GM21360 (cell line): Measurements from ENCODE around the gene ZNF10.

Source experiments
- ATAC-seq: cut with Tn5 transposase; IDR thresholded peaks from one replicate; pipeline ENCODE4 v1.9.1; 2021; ENCODE audit warnings: mild to moderate bottlenecking, moderate library complexity; ENCODE audit not compliant: unreplicated experiment

Gene ZNF10

DNA sequence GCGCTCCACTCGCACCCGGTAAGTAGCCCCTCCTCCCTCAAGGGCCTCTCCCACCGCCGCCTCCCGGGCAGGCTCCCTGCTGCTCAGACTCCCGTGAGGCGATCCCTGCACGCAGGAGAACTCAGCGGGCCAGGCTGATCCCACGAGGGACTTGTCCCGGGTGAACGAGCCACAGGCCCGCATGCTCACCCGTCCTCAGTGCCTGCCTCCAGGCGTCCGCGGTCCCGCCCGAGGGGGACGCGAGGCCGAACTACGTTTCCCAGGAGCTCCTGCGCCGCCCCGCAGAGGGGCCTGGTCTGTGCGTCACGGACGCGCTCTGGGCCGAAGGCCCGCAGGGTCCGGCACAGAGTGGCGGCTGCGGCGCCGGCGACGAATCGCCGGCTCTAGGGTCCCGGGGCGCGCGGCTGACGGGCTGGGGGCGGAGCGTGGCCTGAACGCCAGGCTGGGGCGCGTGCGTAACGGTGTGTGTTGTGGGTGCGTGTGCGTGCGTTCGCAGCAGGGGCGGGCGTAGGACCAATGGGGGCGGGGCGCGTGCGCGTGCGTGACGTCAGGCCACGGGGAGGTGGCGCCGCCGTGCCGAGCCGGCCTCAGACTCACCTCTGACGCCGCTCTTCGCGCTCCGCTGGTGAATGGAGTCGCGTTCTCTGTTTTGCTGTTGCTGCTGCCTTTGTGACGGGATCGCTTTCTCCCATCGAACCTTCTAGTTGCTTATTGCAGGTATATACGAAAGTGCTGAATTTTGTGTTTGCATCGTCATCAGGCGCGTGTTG, at the start of gene ZNF10, which contains the start of gene ZNF891:
TSS of gene ZNF10 (plus strand) at position 590 of the 770 bp plus-strand sequence. CDS start 13,866 bp downstream, outside the sequence.
TSS of gene ZNF891 (minus strand) at position 237 of the 770 bp plus-strand sequence. CDS start 8,356 bp downstream, outside the sequence.
- ATAC-seq, result peak; percentile 96

GRCh38 chr12:133081159-133081780, 49.2 kb upstream of the ZNF10 start:
- no peak for ATAC-seq

GRCh38 chr12:133083345-133083744, 47.1 kb upstream of the ZNF10 start:
- ATAC-seq, result no peak

DNA sequence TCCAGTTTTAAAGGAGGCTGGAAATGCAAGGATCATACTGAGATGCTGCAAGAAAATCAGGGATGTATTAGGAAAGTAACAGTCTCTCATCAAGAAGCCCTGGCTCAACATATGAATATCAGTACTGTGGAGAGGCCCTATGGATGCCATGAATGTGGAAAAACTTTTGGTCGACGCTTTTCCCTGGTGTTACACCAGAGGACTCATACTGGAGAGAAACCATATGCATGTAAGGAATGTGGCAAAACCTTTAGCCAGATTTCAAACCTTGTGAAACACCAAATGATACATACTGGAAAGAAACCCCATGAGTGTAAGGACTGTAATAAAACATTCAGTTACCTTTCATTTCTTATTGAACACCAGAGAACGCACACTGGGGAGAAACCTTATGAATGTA, 24.8 kb upstream of the ZNF10 start:
- no peak for ATAC-seq

- ATAC-seq, result no peak
Measured at GRCh38 chr12:133106253-133106652, 24.2 kb upstream of the ZNF10 start.

- ATAC-seq, result no peak
Measured at GRCh38 chr12:133107121-133107520, 23.3 kb upstream of the ZNF10 start.

GRCh38 chr12:133108150-133108549, 22.3 kb upstream of the ZNF10 start:
- ATAC-seq, result no peak

DNA sequence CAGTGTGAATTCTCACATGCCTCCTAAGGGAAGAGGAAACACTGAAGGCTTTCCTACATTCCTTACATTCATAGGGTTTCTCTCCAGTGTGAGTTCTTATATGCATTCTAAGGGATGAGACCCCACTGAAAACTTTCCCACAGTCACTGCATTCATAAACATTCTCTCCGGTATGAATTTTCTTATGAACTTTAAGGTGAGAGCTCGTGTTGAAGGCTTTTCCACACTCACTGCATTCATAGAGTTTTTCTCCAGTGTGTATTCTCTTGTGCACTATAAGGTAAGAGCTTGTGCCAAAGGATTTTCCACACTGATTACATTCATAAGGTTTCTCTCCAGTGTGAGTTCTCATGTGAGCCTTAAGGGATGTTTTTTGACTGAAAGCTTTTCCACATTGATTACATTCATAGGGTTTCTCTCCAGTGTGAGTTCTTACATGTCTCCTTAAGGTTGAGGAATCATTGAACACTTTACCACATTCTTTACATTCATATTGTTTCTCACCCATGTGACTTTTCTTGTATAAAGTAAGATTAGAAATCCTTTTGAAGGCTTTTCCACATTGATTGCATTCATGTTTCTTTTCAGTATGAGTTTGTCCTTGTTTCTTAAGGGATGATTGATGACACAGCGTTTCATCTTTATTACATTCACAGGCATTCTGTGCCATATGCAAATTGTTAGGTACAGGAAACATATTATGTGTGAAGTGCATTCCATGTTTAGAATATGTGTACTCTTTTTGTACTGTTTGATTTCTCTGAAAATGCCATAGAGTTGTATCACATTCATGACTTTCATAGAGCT, 9.8 kb upstream of the ZNF10 start:
- ATAC-seq, result no peak

DNA sequence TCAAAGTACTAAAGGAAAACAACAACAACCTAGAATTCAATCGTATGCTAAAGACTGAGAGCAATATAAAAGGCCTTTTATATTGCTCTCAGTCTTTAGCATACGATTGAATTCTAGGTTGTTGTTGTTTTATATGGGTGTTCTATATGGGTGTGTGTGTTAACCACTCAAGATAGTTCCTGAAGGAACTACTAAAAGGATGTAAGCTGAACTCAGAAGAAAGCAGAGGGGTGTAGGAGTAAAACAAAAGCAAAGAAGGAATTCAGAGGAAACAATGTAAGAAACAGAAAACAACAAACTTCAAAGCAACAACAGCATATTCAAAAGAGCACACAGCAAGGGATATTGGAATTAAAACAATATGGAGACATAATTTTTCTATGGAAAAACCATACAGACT, 5.8 kb upstream of the ZNF10 start:
- no peak for ATAC-seq

- ATAC-seq, result no peak
Measured at GRCh38 chr12:133129368-133130037, 924 bp upstream of the ZNF10 start.

DNA sequence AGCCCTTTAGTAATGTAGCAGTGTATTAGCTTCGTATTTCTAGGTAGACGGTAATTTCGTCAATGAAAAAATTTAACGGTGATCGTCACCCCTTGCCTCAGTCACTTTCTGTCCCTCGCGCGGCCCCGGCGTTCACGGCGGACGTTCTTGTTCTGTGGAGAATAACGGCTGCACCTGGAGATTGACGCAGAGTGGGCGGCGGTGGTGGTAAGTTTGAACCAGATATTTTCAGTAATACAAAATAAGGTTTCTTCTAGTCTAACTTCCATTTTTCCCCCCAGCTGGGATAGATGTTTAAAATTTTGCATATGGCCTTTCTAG, 341 bp downstream of the ZNF10 start:
- peak; percentile 2 for ATAC-seq

DNA sequence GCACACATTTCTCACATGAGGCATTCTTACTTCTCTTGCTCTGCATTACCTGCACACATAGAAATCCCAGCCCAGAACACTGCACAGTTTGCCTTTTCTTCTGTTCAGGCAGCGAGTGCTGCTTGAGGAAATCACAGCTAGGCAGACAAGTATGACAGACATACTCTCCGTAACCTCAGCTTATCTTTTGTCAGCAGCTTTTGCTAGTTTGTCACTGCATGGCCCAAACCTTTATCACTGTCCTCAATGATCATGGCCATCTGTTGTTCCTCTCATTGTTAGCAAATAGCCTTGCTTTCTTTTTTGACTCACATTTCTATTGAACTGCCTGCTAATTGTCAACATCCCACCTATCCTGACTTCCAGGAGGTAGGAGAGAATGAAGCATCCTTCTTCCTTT, 5.3 kb downstream of the ZNF10 start:
- ATAC-seq, result no peak

DNA sequence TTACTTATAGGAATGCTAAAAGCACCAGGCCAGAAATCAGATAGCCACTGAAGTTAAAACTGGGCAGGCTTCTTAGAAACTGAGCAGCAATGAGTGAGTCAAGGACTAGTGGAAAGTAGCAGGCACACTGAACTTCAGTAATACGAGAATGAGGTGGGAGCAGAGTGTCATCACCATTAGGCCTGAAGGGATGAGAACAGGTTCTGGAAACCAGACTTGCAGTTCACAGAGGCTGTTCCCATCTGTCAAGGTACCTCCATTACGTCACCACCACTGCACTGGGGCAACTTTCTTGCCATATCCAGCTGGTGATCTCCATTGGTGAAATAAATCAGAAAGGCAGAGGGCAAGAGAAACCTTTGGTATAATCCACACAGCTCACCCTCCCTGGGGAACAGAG, 15.6 kb downstream of the ZNF10 start:
- no peak for ATAC-seq

DNA sequence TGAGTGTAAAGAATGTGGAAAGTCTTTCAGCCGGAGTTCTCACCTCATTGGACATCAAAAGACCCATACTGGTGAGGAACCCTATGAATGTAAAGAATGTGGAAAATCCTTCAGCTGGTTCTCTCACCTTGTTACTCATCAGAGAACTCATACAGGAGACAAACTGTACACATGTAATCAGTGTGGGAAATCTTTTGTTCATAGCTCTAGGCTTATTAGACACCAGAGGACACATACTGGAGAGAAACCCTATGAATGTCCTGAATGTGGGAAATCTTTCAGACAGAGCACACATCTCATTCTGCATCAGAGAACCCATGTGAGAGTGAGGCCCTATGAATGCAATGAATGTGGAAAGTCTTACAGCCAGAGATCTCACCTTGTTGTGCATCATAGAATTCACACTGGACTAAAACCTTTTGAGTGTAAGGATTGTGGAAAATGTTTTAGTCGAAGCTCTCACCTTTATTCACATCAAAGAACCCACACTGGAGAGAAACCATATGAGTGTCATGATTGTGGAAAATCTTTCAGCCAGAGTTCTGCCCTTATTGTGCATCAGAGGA, 25.8 kb downstream of the ZNF10 start:
- ATAC-seq, result no peak

DNA sequence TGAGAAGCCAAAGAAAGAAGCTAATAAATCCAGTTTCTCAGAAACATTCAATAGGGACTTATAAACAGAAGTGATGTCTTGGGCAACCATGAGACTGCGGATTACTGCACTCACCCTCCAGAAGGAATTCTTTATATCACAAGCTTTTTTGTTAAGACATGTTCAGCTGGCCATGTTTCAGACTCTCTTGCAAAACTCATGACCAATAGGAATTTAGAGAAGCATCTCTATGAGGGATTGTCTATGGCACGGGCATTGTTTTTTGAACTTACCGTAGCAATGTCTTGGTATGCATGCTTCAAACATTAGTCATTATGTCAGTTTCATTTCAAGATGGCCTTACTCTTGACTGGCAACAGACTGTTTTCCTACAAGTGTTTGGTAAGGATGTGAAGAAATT, 35.3 kb downstream of the ZNF10 start:
- ATAC-seq, result no peak

- ATAC-seq, result no peak
Measured at GRCh38 chr12:133172491-133172890, 42.1 kb downstream of the ZNF10 start.

GRCh38 chr12:133174901-133175300, 44.5 kb downstream of the ZNF10 start:
- no peak for ATAC-seq

- no peak for ATAC-seq
Measured at GRCh38 chr12:133180669-133181068, 50.2 kb downstream of the ZNF10 start.

GRCh38 chr12:133181238-133181959, 51.0 kb downstream of the ZNF10 start, which contains the start of gene ZNF268:
Gene ZNF268, plus strand, starts transcription at chr12:133181495. Its CDS starts 503 bp downstream, at chr12:133181998.
- peak; percentile 96 for ATAC-seq

GRCh38 chr12:133190176-133190575, 59.7 kb downstream of the ZNF10 start:
- no peak for ATAC-seq
